ENCODE results near the gene RNF215.

RNF215 gene

DNA sequence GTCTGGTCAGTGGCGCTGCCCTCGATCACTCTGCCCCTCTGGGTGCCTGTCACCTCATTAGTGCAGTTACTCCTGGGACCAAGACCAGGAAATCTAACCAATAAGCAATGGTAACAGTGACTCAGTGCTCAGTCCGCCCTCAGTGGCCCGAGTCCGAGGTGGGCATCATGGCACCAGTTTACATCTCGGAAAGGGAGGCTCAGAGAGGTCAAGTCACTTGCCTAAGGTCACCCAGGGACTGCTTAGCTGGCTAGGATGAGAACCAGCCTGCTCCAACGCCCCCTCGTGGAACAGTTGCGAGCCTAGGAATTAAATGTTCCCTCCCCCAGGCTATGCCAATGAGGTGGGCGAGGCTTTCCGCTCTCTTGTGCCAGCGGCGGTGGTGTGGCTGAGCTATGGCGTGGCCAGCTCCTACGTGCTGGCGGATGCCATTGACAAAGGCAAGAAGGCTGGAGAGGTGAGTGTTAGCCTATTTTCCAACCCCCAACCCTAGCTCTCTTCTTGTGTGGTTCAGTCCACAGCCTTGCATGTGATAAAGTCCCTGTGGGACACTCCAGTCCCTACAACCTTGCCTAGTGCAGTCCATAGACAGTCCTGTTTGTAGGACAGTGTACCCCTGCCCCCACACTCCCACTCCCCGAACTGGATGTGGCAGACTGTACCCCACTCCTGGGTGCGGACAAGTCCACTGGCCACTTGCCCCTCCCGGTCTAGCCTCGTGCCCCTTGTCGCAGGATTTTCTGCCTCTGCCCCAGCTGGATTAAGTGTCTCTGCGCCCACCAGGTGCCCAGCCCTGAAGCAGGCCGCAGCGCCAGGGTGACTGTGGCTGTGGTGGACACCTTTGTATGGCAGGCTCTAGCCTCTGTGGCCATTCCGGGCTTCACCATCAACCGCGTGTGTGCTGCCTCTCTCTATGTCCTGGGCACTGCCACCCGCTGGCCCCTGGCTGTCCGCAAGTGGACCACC lies 39.5 kb upstream of the RNF215 start:
- no peaks in the 10 kb centered on the region for H3K36me3 ChIP-seq
- peak overlapping the region; percentile 73 to 75 for H3K27ac ChIP-seq
- H3K4me1 ChIP-seq: peaks cover 3 to 42% (median 37%) of the 10 kb centered on the region in 4 donors
- intact Hi-C loops (cut with DNase I; ENCODE audit: low total_unique reads): no loop called here
- no peaks in the 10 kb centered on the region for H3K27me3 ChIP-seq
- TF ChIP-seq, protein P1, sequence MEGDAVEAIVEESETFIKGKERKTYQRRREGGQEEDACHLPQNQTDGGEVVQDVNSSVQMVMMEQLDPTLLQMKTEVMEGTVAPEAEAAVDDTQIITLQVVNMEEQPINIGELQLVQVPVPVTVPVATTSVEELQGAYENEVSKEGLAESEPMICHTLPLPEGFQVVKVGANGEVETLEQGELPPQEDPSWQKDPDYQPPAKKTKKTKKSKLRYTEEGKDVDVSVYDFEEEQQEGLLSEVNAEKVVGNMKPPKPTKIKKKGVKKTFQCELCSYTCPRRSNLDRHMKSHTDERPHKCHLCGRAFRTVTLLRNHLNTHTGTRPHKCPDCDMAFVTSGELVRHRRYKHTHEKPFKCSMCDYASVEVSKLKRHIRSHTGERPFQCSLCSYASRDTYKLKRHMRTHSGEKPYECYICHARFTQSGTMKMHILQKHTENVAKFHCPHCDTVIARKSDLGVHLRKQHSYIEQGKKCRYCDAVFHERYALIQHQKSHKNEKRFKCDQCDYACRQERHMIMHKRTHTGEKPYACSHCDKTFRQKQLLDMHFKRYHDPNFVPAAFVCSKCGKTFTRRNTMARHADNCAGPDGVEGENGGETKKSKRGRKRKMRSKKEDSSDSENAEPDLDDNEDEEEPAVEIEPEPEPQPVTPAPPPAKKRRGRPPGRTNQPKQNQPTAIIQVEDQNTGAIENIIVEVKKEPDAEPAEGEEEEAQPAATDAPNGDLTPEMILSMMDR (IDR thresholded peaks at IDR 0.05): peak; percentile 60 to 63
- DNase-seq: peak; percentile 82 to 91
- no peaks in the 10 kb centered on the region for H3K9me3 ChIP-seq
- H3K4me3 ChIP-seq: peak overlapping the region; percentile 54 to 77

DNA sequence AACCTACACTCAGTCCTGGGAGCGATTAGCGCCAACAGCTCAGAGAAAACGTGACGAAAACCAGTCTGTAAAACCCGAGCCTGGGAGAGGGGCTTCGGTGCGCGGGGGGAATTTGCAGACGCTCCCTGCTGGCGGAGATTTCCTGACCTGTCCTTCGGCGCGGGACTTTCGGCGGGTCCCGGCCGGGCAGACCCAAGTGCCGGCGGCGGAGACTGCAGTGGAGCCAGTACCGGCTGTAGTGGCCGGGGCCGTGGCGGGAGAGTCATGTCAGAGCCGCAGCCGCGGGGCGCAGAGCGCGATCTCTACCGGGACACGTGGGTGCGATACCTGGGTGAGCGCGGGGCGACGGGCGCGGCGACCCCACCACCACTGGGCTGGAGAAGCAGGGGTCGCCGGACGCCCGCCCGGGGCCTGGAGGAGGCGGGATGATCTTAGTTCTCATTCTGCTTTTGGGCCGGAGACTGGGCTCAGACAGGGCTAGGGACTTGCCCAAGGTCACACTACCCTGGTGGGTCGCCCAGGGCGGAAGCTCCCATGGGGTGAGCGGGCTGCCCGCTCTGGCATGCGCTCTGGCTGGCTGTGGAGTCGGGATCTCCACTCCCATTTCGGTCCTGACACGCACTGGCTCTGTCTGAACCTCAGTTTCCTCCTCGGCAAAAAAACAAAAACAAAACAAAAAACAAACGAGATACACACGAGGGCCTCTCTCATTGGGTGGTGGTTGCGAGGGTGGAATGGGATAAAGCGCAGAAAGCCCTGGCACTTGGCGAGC lies 38.6 kb upstream of the RNF215 start, which contains the start of gene MTFP1:
TSS of gene MTFP1 (plus strand) at position 153 of the 772 bp plus-strand sequence. CDS start at position 265, 112 bp downstream.
- TF ChIP-seq, protein P1 (IDR thresholded peaks at IDR 0.05): no peak
- Histone ChIP-seq H3K4me1 (peaks cover 3 to 51% (median 40%) of the 10 kb centered on the region in 4 donors), H3K36me3 (no peaks in the 10 kb centered on the region), H3K27ac (peak within 1 kb of the TSS; percentile 94 to 96), H3K9me3 (no peaks in the 10 kb centered on the region), H3K4me3 (peak within 1 kb of the TSS; percentile 62 to 77), H3K27me3 (no peaks in the 10 kb centered on the region)
- DNase-seq: peak; percentile 49 to 79
- intact Hi-C loops (cut with DNase I; ENCODE audit: low total_unique reads): no loop called here

DNA sequence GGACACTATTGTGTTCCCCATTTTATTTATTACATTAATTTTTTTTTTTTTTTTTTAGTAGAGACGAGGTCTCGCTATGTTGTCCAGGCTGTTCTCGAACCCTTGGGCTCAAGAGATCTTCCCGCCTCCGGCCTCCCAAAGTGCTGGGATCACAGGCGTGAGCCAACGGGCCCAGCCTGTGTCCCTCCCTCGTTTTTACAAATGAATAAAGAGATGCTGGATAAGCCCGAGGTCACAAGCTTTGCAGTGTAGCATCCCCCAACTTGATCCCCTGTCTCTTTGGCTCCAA lies 38.1 kb upstream of the RNF215 start:
- no peaks in the 10 kb centered on the region for H3K36me3 ChIP-seq
- intact Hi-C loops (cut with DNase I; ENCODE audit: low total_unique reads): no loop called here
- H3K4me3 ChIP-seq: peak overlapping the region; percentile 54 to 77
- H3K9me3 ChIP-seq: no peaks in the 10 kb centered on the region
- H3K4me1 ChIP-seq: peaks cover 3 to 56% (median 43%) of the 10 kb centered on the region in 4 donors
- TF ChIP-seq, protein P1 (IDR thresholded peaks at IDR 0.05): no peak
- H3K27me3 ChIP-seq: no peaks in the 10 kb centered on the region
- H3K27ac ChIP-seq: peak overlapping the region; percentile 73 to 75
- no peak for DNase-seq

DNA sequence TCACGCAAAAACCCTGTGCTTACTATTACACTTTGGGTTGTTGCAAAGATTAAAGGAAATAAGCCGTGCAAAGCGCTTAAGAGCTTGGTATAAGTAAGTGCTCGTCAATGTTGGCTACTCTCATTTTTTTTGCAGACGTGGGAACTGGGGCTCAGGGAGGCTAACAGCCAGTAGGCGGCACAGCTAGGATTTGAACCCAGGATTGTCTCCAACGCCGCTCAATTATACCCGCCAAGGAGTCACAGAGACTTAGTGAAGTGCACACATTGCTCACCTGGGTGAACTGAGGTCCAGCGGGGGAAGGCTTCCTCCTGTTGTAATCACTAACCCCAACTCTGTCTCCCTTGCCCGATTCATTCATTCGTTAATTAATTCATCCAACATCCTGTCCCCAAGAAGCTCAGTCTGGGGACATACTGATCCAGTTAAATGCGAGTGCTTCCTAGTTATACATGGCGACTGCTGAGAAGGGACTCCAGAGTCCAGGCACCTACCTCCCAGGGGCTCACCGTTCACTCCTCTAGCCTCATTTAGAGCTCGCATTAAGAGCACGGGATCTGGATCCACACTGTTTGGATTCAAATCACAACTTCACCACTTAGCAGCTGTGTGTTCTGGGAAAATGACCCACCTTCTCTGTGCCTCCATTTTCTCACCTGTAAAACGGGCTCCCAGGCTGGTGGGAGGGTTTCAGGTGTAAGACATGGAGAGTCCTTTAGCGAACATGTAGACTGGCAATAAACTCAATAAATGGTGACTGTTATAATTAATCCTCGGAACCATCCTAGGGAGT lies 37.5 kb upstream of the RNF215 start:
- TF ChIP-seq, protein P1 (IDR thresholded peaks at IDR 0.05): no peak
- Histone ChIP-seq H3K36me3 (no peaks in the 10 kb centered on the region), H3K9me3 (no peaks in the 10 kb centered on the region), H3K4me3 (peak overlapping the region; percentile 62 to 77), H3K27ac (peak overlapping the region; percentile 94 to 96), H3K27me3 (no peaks in the 10 kb centered on the region), H3K4me1 (peaks cover 3 to 61% (median 45%) of the 10 kb centered on the region in 4 donors)
- DNase-seq: no peak
- intact Hi-C loops (cut with DNase I; ENCODE audit: low total_unique reads): no loop called here

DNA sequence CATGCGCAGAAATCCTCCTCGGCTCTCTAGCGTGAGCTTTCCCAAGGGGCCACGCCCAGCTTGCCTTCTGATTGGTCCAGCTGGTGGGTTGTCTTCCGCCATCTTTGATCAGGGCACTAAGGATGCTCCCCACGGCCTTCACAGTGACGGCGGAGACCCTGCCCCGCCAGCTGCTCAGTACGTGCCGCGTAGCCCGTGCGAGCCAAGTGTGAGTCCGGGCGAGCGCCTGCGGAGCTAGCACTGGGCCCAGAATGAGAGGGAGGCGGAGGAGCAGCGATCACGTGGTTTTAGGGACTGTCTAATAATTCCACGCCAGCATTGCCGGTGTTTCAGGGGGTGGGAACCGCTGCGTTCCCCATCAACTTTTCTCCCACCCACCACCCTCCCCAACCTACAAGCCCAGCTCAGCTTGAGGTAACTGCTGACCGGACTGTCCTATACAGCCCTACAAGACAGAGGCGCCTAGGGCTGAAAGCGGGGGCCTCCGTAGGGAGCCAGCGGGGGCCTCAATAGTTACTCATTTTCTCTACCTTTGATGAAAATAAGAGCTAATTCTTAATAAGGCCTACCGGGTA lies 36.8 kb upstream of the RNF215 start:
- no peaks in the 10 kb centered on the region for H3K9me3 ChIP-seq
- peaks cover 3 to 61% (median 45%) of the 10 kb centered on the region in 4 donors for H3K4me1 ChIP-seq
- TF ChIP-seq, protein P1 (IDR thresholded peaks at IDR 0.05): peak in 1 of 2 experiments; percentile 1
- no peaks in the 10 kb centered on the region for H3K27me3 ChIP-seq
- H3K36me3 ChIP-seq: peaks cover 2 to 3% (median 3%) of the 10 kb centered on the region in 3 donors
- peak overlapping the region; percentile 94 to 96 for H3K27ac ChIP-seq
- intact Hi-C loops (cut with DNase I; ENCODE audit: low total_unique reads): no loop called here
- DNase-seq: peak; percentile 99
- H3K4me3 ChIP-seq: peak overlapping the region; percentile 62 to 77
